Motor neuron (in vitro differentiated cells): ENCODE results near the gene TRIM73. TPM values are rescaled to one million over a fixed set of nuclear protein-coding genes. Genes with fewer than 3 reads are reported as not detected.
"Not testable (repeated sequence)": the region's sequence is repeated elsewhere in the genome, so short reads cannot be mapped to it uniquely, and the experiment has no call there.

Source experiments
- ATAC-seq, 8 experiments: fragments of 200-7000 bp; cut with Tn5 transposase; replicated peaks in 6 of 8; 2 replicates each; pipeline ENCODE4 v1.8.0; 2021; ENCODE audit warnings: mild to moderate bottlenecking in 8 of 8, moderate library complexity in 8 of 8
- H3K27ac ChIP-seq, 2 donors: fragments of 250-450 bp; sonication (Bioruptor Pico); 2 replicates each; pipeline ENCODE4 v1.9.0; 2021; ENCODE audit warnings: antibody characterized with exemption in 2 of 2, mild to moderate bottlenecking in 2 of 2, moderate library complexity in 1 of 2
- H3K4me1 ChIP-seq, 2 donors: fragments of 250-450 bp; sonication (Bioruptor Pico); replicated peaks in 1 of 2; 2 replicates each; pipeline ENCODE4 v1.6.1; 2021; ENCODE audit warnings: antibody characterized with exemption in 2 of 2, mild to moderate bottlenecking in 2 of 2, moderate library complexity in 1 of 2
- H3K4me3 ChIP-seq, 5 donors: fragments of 250-450 bp; sonication (Bioruptor Pico); 2 replicates each; pipeline ENCODE4 v1.9.0; 2021; ENCODE audit warnings: antibody characterized with exemption in 5 of 5, mild to moderate bottlenecking in 5 of 5, moderate library complexity in 4 of 5
- WGBS, 10 experiments: fragments of 450-650 bp; shearing (Covaris generic); methylation state at CpG; one replicate each; pipeline ENCODE4 v1.0.0; 2022; 5-methylcytosine and 5-hydroxymethylcytosine counted together
- in situ Hi-C, 9 experiments: fragments of 400-800 bp; cut with MboI; loops; one replicate each; pipeline ENCODE4 v1.15.0; 2021; ENCODE audit warnings: low sequenced_read_pairs in 9 of 9, low pct_unique_long_range_greater_than_20kb in 2 of 9; ENCODE audit not compliant: unreplicated experiment in 9 of 9
- total RNA-seq, 8 experiments: library from RNA; unstranded; fragments of 300-600 nt; gene quantifications; 2 replicates each; pipeline versions ENCODE4 v1.2.3 to v1.2.4, GENCODE V29; 2022

Gene TRIM73
- total RNA-seq = 1 to 10 TPM; 1.3 to 7.8 (median 4.3) TPM

DNA sequence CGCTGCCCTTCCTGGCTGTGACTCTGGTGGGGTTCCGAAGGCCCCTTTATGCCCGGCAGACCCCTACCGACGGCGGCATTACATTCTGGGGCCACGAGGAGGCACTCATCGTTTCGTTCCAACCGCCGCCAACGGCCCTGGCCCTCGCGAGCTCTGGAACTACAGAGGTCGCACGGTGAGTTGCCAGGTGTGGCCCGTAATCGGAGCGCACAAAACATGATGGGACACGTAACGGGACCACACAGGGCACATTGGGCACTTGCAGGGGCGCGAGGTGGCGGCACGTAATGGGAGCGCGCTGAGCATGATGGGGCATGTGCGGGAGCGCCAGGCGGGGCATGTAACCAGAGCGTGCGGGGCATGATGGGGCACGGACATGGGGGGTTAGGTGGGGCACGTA is at the start of gene TRIM73:
Gene TRIM73, plus strand, starts transcription at position 301 of the 400 bp plus-strand sequence. CDS start 3,305 bp downstream, outside the sequence.
- H3K27ac ChIP-seq, in situ Hi-C loops, ATAC-seq, H3K4me1 ChIP-seq, H3K4me3 ChIP-seq: not testable (repeated sequence)
- no CpG with 5 or more reads among the region's 34 CpGs for WGBS, 10 experiments

DNA sequence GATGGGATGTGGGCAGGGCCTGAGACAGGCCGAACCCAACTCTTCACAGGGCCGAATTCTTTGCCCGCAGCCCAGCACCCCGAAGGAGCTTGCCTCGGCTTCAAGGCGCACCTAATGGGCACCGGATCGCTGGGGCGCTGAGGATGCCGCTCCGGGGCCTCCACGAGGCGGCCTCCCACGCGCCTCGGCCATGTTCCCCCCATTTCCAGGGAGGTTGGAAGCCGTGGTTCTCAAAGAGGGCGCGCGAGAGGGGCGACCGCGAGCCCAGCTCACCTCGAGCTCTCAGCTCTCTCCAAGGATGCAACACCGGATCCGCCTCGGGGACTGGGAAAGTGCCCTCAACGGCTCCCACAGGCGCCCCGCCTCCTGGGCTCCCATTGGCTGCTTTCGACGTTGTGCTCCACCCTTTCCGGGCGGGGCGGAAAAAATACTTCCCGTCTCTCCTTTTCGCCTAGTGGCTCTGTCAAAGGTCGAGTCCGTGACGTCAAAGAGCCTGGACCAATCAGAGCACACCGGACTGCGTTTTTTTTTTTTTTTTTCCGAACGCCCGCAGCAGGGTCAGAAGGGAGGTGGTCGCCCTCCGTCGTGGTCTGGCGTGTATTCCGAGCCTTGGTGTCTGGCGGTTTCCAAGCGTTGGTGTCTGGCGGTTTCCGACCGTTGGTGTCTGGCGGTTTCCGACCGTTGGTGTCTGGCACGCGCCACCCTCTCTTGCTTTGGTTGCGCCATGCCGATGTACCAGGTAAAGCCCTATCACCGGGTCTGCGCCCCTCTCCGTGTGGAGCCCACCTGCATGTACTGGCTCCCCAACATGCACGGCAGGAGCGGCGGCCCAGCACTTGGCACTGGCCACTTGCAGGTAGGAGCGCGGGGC is 36.5 kb upstream of the TRIM73 start:
- no CpG with 5 or more reads among the region's 70 CpGs for WGBS, 10 experiments
- in situ Hi-C loops = not testable (repeated sequence)

DNA sequence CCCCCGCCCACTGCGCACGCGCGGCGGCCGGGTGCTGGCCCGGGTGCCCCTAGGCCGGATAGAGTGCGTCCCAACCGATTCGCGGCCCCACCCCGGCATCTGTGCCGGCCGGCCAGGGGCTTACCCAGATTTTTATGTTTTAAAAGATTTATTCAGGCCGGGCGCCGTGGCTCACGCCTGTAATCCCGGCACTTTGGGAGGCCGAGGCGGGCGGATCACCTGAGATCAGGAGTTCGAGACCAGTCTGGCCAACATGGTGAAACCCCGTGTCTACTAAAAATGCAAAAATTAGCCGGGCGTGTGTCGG is 35.9 kb upstream of the TRIM73 start:
- H3K4me1 ChIP-seq, H3K27ac ChIP-seq, in situ Hi-C loops, H3K4me3 ChIP-seq: not testable (repeated sequence)
- peak in 3 of 8 experiments; percentile 82 to 85 (median 82) for ATAC-seq
- no CpG with 5 or more reads among the region's 29 CpGs for WGBS, 10 experiments

More for the DNA sequence above, 36.5 kb upstream of the TRIM73 start:
- not testable (repeated sequence) for H3K4me1 ChIP-seq
- peak; percentile 87 to 96 (median 88) for ATAC-seq
- peak overlapping the region in 1 of 5 donors; percentile 64 for H3K4me3 ChIP-seq
- H3K27ac ChIP-seq = peak overlapping the region in 1 of 2 donors; percentile 90

DNA sequence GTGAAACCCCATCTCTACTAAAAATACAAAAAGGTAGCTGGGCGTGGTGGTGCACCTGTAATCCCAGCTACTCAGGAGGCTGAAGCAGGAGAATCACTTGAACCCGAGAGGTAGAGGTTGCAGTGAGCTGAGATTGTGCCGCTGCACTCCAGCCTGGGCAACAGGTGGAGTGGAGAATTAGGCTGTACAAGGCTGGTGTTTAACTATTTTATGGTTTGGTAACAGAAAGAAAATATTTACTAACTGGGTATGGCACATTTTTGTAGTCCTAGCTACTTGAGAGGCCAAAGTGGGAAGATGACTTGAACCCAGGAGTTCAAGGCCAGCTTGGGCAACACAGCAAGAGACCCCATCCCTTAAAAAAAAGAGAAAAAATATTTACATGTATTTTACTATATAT is 31.4 kb upstream of the TRIM73 start:
- whole genome bisulfite sequencing, 10 experiments = no CpG with 5 or more reads among the region's 3 CpGs
- H3K27ac ChIP-seq, in situ Hi-C loops, H3K4me3 ChIP-seq, ATAC-seq, H3K4me1 ChIP-seq: not testable (repeated sequence)

DNA sequence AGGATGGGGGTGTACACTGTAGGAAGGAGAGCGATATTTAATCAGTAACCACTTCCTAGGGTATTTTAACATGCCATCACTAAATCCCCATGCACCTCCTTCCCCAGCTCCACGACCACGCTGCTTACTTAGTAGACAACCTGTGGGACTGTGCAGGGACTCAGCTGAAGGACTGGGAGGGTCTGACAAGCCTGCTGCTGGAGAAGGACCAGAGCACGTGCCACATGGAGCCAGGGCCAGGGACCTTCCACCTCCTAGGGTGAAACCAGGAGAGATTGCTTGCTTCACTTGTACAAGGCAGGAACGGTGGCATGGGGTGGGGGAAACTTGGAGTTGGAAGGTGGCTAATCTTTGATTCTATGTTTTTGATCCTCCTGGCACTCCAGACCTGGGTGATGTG is 28.8 kb upstream of the TRIM73 start:
- WGBS, 10 experiments = no CpG with 5 or more reads among the region's 5 CpGs
- ATAC-seq = peak in 1 of 8 experiments; percentile 4
- H3K27ac ChIP-seq, H3K4me3 ChIP-seq, H3K4me1 ChIP-seq, in situ Hi-C loops: not testable (repeated sequence)

DNA sequence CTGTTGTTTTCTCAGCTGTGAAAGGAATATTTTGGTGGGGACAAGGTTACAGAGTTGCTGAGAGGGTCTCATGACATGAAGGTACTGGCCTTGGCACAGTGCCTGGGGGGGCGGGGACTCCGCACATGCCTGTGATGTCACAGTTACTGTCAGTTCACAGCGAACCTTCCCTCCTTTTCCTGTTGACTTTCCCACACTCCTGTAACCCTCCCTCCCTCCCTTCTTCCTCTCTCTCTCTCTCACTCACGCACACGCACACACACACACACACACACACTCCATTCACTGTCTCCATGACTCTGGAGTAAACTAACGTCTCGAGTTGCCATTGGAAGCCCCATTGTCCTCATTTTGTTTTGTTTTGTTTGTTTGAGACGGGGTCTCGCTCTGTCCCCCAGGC is 28.1 kb upstream of the TRIM73 start:
- no CpG with 5 or more reads among the region's 9 CpGs for WGBS, 10 experiments
- ATAC-seq = peak in 4 of 8 experiments; percentile 50 to 90 (median 70)
- H3K4me1 ChIP-seq, H3K4me3 ChIP-seq, in situ Hi-C loops, H3K27ac ChIP-seq: not testable (repeated sequence)

DNA sequence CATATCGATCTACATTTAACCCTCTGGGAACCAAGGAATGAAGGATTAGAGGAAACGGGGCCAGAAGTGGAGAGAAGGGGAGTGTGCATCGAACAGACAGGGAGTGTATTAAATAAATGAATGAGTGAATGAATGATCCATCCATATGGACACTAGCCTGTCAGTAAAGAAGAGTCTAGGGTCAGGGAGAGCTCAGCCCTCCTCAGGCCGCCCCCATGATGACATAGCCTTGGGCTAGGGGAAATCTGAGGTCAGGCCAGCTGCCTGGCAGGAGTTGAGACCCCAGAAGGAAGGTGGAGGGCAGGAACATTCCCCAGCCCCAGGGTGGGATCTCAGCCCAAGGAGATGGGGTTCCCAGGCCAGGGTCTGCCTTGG is 21.3 kb upstream of the TRIM73 start:
- WGBS, 10 experiments = no CpG with 5 or more reads among the region's 4 CpGs
- H3K27ac ChIP-seq, H3K4me1 ChIP-seq, in situ Hi-C loops, H3K4me3 ChIP-seq: not testable (repeated sequence)
- ATAC-seq = peak in 4 of 8 experiments; percentile 10 to 29 (median 20)

DNA sequence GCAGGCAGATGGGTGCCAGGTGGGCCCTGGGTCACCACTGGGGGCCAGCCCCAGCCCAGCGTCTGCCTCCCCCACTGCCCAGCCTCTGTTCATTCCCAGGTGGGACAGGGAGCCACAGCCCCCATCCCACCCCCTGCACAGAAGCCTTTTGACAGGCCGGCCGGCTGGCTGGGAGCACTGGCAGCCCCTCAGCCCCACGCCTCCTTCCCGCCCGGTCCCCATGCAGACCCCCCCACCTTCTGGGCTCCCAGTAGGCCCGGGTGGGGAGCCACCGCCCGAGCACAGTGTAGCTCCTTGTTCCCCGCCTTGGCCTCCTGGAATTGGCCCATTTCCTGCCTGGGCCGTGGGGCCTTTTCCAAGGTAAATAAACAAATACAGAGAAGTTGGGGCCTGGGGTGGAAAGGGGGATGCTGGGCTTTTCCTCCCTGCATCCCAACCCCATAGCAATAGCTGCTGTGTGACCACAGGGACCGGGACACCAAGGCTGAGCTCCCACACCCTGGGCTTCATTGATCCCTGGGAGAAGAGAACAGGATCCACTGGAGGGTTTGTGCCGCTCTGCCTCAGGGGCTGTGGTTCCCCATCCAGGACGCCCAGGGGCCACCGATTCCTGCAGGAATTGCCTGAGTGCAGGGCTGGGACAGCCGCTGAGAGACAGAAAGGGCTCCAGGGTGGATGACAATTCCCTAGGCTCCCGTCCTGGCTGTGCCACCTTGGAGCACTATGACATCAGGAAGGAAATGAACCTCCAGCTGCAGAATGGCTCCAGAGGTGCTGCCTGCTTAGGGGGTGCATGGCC is 20.7 kb upstream of the TRIM73 start:
- H3K4me3 ChIP-seq, H3K4me1 ChIP-seq, H3K27ac ChIP-seq, in situ Hi-C loops: not testable (repeated sequence)
- no CpG with 5 or more reads among the region's 17 CpGs for WGBS, 10 experiments
- ATAC-seq = peak in 7 of 8 experiments; percentile 23 to 69 (median 55)

DNA sequence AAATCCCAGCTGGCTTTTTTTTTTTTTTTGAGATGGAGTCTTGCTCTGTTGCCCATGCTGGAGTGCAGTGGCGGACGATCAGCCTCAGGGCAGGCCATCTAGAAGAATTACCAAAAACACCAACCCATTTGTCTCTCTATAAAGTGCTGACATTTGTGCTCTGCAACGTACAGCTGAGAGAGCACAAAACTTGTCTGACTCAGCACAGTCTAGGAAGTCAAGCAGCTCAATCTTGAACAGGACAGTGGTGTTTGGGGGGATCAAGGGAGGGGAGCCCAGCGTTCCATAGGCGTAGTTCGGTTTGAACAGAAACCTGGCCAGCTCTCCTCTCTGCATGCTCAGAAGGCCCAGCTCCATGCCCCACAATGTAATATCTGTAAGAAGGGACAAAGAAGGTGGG is 2.2 kb upstream of the TRIM73 start:
- H3K4me3 ChIP-seq, H3K27ac ChIP-seq, H3K4me1 ChIP-seq, in situ Hi-C loops: not testable (repeated sequence)
- WGBS, 10 experiments = no CpG with 5 or more reads among the region's 6 CpGs
- peak in 2 of 8 experiments; percentile 10 to 28 for ATAC-seq

DNA sequence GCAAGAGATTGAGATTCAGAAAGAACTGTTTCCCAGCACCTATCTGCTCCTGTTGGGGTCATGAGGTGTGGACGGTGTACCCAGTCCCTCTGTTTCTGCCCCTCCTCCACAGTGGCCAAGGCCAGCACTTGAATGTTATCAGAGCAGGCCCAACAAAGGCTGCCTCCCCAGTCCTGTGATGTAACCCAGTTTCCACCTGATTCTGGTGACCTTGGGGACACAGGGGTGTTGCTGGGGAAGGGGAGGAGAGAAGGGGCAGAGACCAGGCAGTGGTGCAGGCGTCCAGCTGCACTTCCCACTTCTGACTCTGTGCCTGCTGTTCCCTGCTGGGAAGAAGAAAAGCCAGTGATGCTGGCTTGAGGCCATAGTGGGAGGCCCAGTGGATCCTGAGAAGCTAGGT is 2.4 kb downstream of the TRIM73 start:
- H3K4me3 ChIP-seq, in situ Hi-C loops, H3K27ac ChIP-seq, H3K4me1 ChIP-seq: not testable (repeated sequence)
- peak in 1 of 8 experiments; percentile 21 for ATAC-seq
- WGBS, 10 experiments = no CpG with 5 or more reads among the region's 2 CpGs

DNA sequence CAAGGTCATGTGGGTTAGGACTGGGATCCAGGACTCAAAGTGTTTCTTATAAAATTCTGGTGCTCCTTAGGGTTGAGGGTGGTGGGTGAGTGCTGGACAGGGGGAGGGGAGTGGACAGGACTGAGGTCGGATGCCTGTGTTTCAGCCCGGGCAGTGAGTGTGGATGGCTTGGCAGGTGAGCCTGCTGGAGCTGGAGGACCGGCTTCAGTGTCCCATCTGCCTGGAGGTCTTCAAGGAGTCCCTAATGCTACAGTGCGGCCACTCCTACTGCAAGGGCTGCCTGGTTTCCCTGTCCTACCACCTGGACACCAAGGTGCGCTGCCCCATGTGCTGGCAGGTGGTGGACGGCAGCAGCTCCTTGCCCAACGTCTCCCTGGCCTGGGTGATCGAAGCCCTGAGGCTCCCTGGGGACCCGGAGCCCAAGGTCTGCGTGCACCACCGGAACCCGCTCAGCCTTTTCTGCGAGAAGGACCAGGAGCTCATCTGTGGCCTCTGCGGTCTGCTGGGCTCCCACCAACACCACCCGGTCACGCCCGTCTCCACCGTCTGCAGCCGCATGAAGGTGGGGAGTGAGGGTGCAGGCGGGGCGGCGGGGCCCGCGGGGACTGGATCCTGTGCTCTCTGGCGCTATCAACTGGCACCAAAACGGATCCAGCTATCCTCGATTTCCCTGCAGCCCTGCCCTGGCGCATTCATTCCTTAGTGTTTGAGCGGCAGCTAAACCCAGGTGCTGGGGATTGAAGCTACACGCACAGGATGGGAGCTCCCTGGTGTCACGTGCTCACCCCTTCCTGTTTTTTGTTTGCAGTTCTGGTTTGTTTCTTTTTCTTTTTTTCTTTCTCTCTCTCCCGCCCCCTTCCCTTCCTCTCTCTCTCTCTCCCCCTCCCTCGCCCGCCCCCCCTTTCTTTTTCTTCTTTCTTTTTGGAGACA is 3.6 kb downstream of the TRIM73 start:
- WGBS, 10 experiments = no CpG with 5 or more reads among the region's 34 CpGs
- ATAC-seq = peak; percentile 19 to 82 (median 28)

DNA sequence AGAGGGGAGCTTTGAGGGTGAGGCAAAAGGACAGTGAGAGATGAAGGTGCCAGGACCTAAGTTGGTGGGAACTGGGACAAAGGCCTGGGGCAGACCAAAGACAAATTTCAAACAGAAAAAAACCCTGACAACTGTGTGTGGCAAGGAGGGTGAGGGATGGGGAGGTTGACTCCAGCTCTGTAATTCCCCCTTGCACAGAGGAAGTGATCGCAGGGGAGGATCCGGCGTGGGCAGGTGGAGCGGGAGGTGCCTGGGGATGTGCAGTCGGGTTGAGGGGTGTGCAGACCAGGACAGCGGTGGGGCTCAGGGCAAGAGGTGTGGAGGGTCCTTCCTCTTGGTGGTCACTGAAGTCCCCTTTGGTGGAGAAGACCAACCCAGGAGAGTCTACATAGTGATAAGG is 5.1 kb downstream of the TRIM73 start:
- WGBS, 10 experiments = no CpG with 5 or more reads among the region's 6 CpGs
- in situ Hi-C loops, ATAC-seq, H3K4me3 ChIP-seq, H3K27ac ChIP-seq, H3K4me1 ChIP-seq: not testable (repeated sequence)

More for the DNA sequence above, 3.6 kb downstream of the TRIM73 start:
- H3K4me3 ChIP-seq, H3K27ac ChIP-seq, H3K4me1 ChIP-seq, in situ Hi-C loops: not testable (repeated sequence)
